Uterus (tissue), 4 donors: ENCODE data around the gene CSNK1A1L. TPM values are rescaled to one million over a fixed set of nuclear protein-coding genes. Genes with fewer than 3 reads are reported as not detected.
A peak's percentile ranks its signal among the peaks of the same experiment; 100 is the strongest.

Experiments
- DNase-seq, 2 donors: peaks; one replicate each; pipeline ENCODE4 v3.0.0-alpha.2; 2019 to 2020
- H3K27ac ChIP-seq, 2 donors: fragments of 200-600 bp; sonication (generic); 1 replicate in 1 of 2; 2 replicates in 1 of 2; pipeline ENCODE4 v1.5.1; 2016 to 2018
- H3K27me3 ChIP-seq, 2 donors: fragments of 200-600 bp; sonication (generic); one replicate each; pipeline ENCODE4 v1.5.1; 2018 to 2019; ENCODE audit warnings: control low read depth in 1 of 2
- H3K36me3 ChIP-seq, 2 donors: fragments of 200-600 bp; sonication (generic); one replicate each; pipeline ENCODE4 v1.5.1; 2019; ENCODE audit warnings: control low read depth in 1 of 2
- H3K4me1 ChIP-seq, 2 donors: fragments of 200-600 bp; sonication (generic); one replicate each; pipeline ENCODE4 v1.5.1; 2018 to 2019; ENCODE audit warnings: control low read depth in 1 of 2
- H3K4me3 ChIP-seq, 2 donors: fragments of 200-600 bp; sonication (generic); 1 replicate in 1 of 2; 2 replicates in 1 of 2; pipeline ENCODE4 v1.5.1; 2018 to 2019; ENCODE audit warnings: mild to moderate bottlenecking in 1 of 2
- H3K9me3 ChIP-seq, 2 donors: fragments of 200-600 bp; sonication (generic); one replicate each; pipeline ENCODE4 v1.5.1; 2019; ENCODE audit warnings: control low read depth in 1 of 2
- CTCF ChIP-seq, 4 experiments: fragments of 200-600 bp in 2 of 4; fragments of 450-650 bp in 2 of 4; sonication (generic) in 2 of 4; IDR thresholded peaks; one replicate each; pipeline ENCODE4 v1.5.1; 2016 to 2019; ENCODE audit warnings: antibody characterized with exemption in 4 of 4, mild to moderate bottlenecking in 2 of 4, moderate library complexity in 1 of 4
- POLR2A ChIP-seq, 2 donors: fragments of 450-650 bp; IDR thresholded peaks; one replicate each; pipeline ENCODE4 v1.6.1; 2016; ENCODE audit warnings: antibody characterized with exemption in 2 of 2, mild to moderate bottlenecking in 1 of 2, moderate library complexity in 1 of 2
- intact Hi-C: fragments of 100-400 bp; cut with DNase I; formaldehyde crosslinking; loops from one replicate; pipeline ENCODE4 v1.15.1; 2023; ENCODE audit warnings: low total_unique reads
- total RNA-seq, 4 donors: library from RNA; depleted of rRNA in 3 of 4; stranded (reverse); fragments of >200 nt in 3 of 4; gene quantifications; one replicate each; pipeline versions ENCODE4 v1.1.0 to v1.2.4, GENCODE V29; 2014 to 2023
- donor health status: DM: yes; HTN: yes; CAD: no.

Gene CSNK1A1L
- total RNA-seq, 4 donors from 2014 or later, result not detected

- Histone ChIP-seq H3K27me3 (no peaks in the 10 kb centered on the region), H3K27ac (no peak overlapping the region), H3K4me3 (no peak overlapping the region), H3K4me1 (no peaks in the 10 kb centered on the region), H3K9me3 (no peaks in the 10 kb centered on the region), H3K36me3 (no peaks in the 10 kb centered on the region)
- intact Hi-C loops, result no loop called here
- TF ChIP-seq POLR2A (IDR thresholded peaks at IDR 0.05), result no peak
- TF ChIP-seq CTCF (IDR thresholded peaks at IDR 0.05), result peak; percentile 60 to 73 (median 68)
- no peak for DNase-seq
Observed at GRCh38 chr13:37109051-37109678, 3.7 kb upstream of the CSNK1A1L start.

DNA sequence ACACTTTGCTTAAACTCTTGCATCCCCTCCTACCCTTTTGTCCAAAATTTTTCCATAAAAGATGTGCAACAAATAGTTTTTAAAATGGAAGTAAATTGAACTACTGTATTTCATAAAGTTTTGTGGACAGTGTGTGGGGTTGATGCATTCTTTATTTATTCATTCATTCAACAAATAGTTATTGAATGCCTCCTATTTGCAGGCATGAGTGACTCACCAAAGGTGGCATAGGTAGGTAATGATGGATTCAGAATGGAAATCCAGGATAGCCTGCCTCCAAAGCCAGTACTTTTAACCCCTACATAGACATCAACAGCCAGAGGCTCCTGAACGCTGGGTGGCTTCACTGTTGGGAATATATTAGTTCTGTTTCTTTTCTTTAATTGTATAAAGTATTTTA, 2.4 kb upstream of the CSNK1A1L start:
- Histone ChIP-seq H3K4me1 (no peaks in the 10 kb centered on the region), H3K27ac (no peak overlapping the region), H3K4me3 (no peak overlapping the region), H3K36me3 (no peaks in the 10 kb centered on the region), H3K9me3 (no peaks in the 10 kb centered on the region), H3K27me3 (no peaks in the 10 kb centered on the region)
- intact Hi-C loops, result no loop called here
- DNase-seq, result no peak
- TF ChIP-seq CTCF (IDR thresholded peaks at IDR 0.05) (no peak), POLR2A (IDR thresholded peaks at IDR 0.05) (no peak)

- Histone ChIP-seq H3K27me3 (no peaks in the 10 kb centered on the region), H3K4me3 (no peak overlapping the region), H3K27ac (no peak overlapping the region), H3K9me3 (no peaks in the 10 kb centered on the region), H3K4me1 (no peaks in the 10 kb centered on the region), H3K36me3 (no peaks in the 10 kb centered on the region)
- DNase-seq, result no peak
- intact Hi-C loops, result no loop called here
- TF ChIP-seq POLR2A (IDR thresholded peaks at IDR 0.05) (no peak), CTCF (IDR thresholded peaks at IDR 0.05) (no peak)
Observed at GRCh38 chr13:37107456-37107855, 2.0 kb upstream of the CSNK1A1L start.

DNA sequence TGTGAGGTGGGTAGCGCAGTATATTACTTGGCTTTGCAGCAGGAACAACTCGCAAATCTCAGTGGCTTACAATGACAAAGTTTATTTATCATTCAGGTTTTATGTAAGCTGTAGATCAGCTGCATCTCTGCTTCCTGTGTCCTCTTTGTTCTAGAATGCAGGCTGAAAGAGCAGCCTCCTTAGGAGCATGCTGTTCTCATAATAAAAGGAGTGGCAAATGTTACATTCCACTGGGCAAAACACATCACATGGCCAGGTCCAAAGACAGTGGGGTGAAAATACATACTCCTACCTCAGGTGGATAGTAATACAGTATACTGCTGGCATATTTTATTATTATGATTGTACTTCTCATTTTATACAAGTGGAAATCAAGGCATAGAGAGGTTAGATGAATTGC, 1.2 kb upstream of the CSNK1A1L start:
- H3K9me3 ChIP-seq, result no peaks in the 10 kb centered on the region
- H3K4me3 ChIP-seq, result no peak overlapping the region
- no peaks in the 10 kb centered on the region for H3K27me3 ChIP-seq
- H3K36me3 ChIP-seq, result no peaks in the 10 kb centered on the region
- intact Hi-C loops, result no loop called here
- DNase-seq, result no peak
- H3K27ac ChIP-seq, result no peak overlapping the region
- TF ChIP-seq CTCF (IDR thresholded peaks at IDR 0.05), result no peak
- no peak for TF ChIP-seq POLR2A (IDR thresholded peaks at IDR 0.05)
- H3K4me1 ChIP-seq, result no peaks in the 10 kb centered on the region

DNA sequence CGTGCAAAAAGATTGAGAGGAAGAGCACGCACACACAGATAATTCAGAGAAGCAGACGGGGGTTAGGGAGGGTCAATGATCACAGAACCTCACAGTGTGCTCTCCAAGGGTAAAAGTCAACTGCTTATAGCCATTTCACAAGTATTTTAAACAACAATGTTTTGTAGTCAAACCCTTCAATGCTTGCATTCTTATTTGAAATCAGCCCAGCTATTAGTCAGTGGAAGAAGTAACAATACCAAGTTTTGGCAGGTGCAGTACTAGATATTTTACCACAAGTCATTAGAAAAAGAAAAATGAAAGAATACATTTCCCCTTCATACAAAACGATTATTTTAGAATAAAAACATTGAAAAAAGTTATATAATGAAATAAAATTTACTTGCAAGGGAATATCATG, 2.6 kb downstream of the CSNK1A1L start:
- no peak overlapping the region for H3K27ac ChIP-seq
- H3K27me3 ChIP-seq, result no peaks in the 10 kb centered on the region
- H3K9me3 ChIP-seq, result no peaks in the 10 kb centered on the region
- no peak overlapping the region for H3K4me3 ChIP-seq
- intact Hi-C loops, result no loop called here
- no peaks in the 10 kb centered on the region for H3K36me3 ChIP-seq
- DNase-seq, result no peak
- TF ChIP-seq POLR2A (IDR thresholded peaks at IDR 0.05) (no peak), CTCF (IDR thresholded peaks at IDR 0.05) (no peak)
- H3K4me1 ChIP-seq, result no peaks in the 10 kb centered on the region
